ENCODE results near the gene KDM2B.
A peak's percentile ranks its signal among the peaks of the same experiment; 100 is the strongest.

DNA sequence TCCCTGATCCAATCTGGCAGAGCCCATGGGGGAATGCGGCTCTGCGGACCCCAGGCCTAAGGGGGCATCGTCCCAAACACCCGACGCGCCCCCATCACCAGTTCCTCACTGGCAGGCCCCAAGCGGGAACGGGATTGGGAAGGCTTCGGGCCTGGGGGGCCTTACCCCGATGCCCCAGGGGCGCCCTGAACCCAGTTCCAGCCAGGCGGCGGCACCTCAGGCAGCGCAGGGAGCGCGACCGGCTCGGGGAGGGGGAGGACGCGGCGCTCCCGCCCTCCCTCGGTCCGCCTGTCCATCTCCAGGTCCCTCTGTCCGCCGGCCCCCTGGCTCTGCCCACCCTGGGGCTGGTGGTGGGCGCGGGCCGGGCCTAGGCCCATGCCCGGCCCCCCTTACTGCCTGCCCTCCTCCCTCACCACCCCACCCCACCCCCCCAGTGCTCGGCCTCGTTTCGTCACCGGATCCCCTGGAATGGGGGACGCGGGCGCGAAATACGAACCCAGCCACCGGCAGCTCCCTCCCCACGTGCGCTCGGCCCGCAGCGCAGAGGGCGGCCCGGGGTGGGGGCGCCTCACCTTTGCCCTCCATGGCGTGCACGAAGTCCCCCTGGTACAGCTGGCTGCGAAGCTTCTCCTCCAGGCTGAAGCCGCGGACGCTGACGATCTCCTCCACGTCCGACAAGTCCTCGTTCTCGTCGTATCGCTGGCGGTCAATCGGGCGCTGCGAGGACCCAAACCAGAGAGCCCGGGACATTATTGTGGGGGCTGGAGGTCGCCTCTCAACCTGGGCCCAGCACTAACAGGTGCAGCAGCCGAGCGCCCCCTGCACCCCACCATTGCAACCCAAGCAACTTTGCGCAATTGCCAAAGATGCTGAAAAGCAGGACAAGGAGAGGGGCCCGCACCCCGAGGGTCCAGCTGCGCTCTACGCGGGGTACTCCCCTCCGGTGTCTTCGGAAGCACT is 2.3 kb downstream of the KDM2B start:
- TF ChIP-seq CTCF (IDR thresholded peaks at IDR 0.05; ENCODE audit: low read depth, low read length): peak; percentile 47
- TF ChIP-seq EZH2phosphoT487 (IDR thresholded peaks at IDR 0.05; ENCODE audit: low read depth): no peak

All from OCI-LY3 (cell line).